SK-N-SH (cell line): ENCODE results near the gene SERPINH1.

Experiments used
- CHD2 ChIP-seq: fragments of 150-350 bp; IDR thresholded peaks from 2 replicates; pipeline ENCODE4 v1.6.1; 2018; ENCODE audit warnings: low read length; ENCODE audit not compliant: partially characterized antibody
- EP300 ChIP-seq, 2 experiments: IDR thresholded peaks; 2 replicates each; pipeline versions ENCODE4 v1.4.0 to v1.6.1; 2012; ENCODE audit warnings: borderline replicate concordance in 1 of 2, low read depth in 1 of 2, low read length in 1 of 2
- GATA2 ChIP-seq: sonication (generic); formaldehyde crosslinking; IDR thresholded peaks from 2 replicates; pipeline ENCODE4 v1.5.0; 2020; ENCODE audit warnings: mild to moderate bottlenecking, missing genetic modification reagents
- NFIC ChIP-seq: IDR thresholded peaks from 2 replicates; pipeline ENCODE4 v1.4.0; 2012; ENCODE audit warnings: borderline replicate concordance
- NRF1 ChIP-seq: IDR thresholded peaks from 2 replicates; pipeline ENCODE4 v1.6.1; 2012; ENCODE audit warnings: low read depth, mild to moderate bottlenecking, low read length
- REST ChIP-seq: IDR thresholded peaks from 2 replicates; pipeline ENCODE4 v1.6.1; 2012; ENCODE audit warnings: mild to moderate bottlenecking, low read depth, low read length, moderate library complexity
- SIN3A ChIP-seq: IDR thresholded peaks from 2 replicates; pipeline ENCODE4 v1.6.1; 2012; ENCODE audit warnings: low read depth, mild to moderate bottlenecking, low read length, moderate library complexity, borderline replicate concordance
- TCF12 ChIP-seq: IDR thresholded peaks from 2 replicates; pipeline ENCODE4 v1.4.0; 2012
- TF ChIP-seq, protein P1 (sequence below): IDR thresholded peaks from 2 replicates; pipeline ENCODE4 v1.4.0; 2012; ENCODE audit warnings: low read depth
- TF ChIP-seq, protein P2 (sequence below): fragments of 200-600 bp; sonication (generic); IDR thresholded peaks from 2 replicates; pipeline ENCODE4 v1.6.1; 2017; ENCODE audit warnings: antibody characterized with exemption, mild to moderate bottlenecking, moderate library complexity
- TF ChIP-seq, protein P3 (sequence below): IDR thresholded peaks from 2 replicates; pipeline ENCODE4 v1.4.0; 2012; ENCODE audit warnings: low read depth, borderline replicate concordance

- TF ChIP-seq, protein P1, sequence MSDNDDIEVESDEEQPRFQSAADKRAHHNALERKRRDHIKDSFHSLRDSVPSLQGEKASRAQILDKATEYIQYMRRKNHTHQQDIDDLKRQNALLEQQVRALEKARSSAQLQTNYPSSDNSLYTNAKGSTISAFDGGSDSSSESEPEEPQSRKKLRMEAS, result no peak
- TF ChIP-seq, protein P2, sequence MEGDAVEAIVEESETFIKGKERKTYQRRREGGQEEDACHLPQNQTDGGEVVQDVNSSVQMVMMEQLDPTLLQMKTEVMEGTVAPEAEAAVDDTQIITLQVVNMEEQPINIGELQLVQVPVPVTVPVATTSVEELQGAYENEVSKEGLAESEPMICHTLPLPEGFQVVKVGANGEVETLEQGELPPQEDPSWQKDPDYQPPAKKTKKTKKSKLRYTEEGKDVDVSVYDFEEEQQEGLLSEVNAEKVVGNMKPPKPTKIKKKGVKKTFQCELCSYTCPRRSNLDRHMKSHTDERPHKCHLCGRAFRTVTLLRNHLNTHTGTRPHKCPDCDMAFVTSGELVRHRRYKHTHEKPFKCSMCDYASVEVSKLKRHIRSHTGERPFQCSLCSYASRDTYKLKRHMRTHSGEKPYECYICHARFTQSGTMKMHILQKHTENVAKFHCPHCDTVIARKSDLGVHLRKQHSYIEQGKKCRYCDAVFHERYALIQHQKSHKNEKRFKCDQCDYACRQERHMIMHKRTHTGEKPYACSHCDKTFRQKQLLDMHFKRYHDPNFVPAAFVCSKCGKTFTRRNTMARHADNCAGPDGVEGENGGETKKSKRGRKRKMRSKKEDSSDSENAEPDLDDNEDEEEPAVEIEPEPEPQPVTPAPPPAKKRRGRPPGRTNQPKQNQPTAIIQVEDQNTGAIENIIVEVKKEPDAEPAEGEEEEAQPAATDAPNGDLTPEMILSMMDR, result peak; percentile 43
- TF ChIP-seq CHD2 (no peak), NRF1 (no peak), NFIC (no peak), EP300 (IDR thresholded peaks at IDR 0.05; ENCODE audit: borderline replicate concordance in 1 of 2, low read depth in 1 of 2, low read length in 1 of 2) (no peak), GATA2 (CRISPR knock-in tag) (no peak), SIN3A (no peak), REST (no peak), TCF12 (no peak)
- TF ChIP-seq, protein P3, sequence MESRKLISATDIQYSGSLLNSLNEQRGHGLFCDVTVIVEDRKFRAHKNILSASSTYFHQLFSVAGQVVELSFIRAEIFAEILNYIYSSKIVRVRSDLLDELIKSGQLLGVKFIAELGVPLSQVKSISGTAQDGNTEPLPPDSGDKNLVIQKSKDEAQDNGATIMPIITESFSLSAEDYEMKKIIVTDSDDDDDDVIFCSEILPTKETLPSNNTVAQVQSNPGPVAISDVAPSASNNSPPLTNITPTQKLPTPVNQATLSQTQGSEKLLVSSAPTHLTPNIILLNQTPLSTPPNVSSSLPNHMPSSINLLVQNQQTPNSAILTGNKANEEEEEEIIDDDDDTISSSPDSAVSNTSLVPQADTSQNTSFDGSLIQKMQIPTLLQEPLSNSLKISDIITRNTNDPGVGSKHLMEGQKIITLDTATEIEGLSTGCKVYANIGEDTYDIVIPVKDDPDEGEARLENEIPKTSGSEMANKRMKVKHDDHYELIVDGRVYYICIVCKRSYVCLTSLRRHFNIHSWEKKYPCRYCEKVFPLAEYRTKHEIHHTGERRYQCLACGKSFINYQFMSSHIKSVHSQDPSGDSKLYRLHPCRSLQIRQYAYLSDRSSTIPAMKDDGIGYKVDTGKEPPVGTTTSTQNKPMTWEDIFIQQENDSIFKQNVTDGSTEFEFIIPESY, result no peak
These were observed 12.9 kb downstream of the SERPINH1 start for GRCh38 chr11:75574698-75575602.
